HG03571 (cell line): ENCODE results near the gene KIF26A.
"Not testable (repeated sequence)": the region's sequence is repeated elsewhere in the genome, so short reads cannot be mapped to it uniquely, and the experiment has no call there.

Experiments used
- ATAC-seq: cut with Tn5 transposase; IDR thresholded peaks from one replicate; pipeline ENCODE4 v1.9.1; 2021; ENCODE audit not compliant: unreplicated experiment

KIF26A gene

GRCh38 chr14:104142946-104143470 is 4.6 kb downstream of the KIF26A start:
- ATAC-seq: no peak

- no peak for ATAC-seq
Measured at GRCh38 chr14:104143521-104144452, 5.4 kb downstream of the KIF26A start.

GRCh38 chr14:104144453-104144790 is 6.0 kb downstream of the KIF26A start:
- ATAC-seq: no peak

GRCh38 chr14:104144911-104145825 is 6.8 kb downstream of the KIF26A start:
- no peak for ATAC-seq

GRCh38 chr14:104145826-104146601 is 7.6 kb downstream of the KIF26A start:
- ATAC-seq: no peak

GRCh38 chr14:104146651-104147345 is 8.4 kb downstream of the KIF26A start:
- no peak for ATAC-seq

GRCh38 chr14:104147346-104148125 is 9.1 kb downstream of the KIF26A start:
- no peak for ATAC-seq

GRCh38 chr14:104148433-104149277 is 10.3 kb downstream of the KIF26A start:
- no peak for ATAC-seq

GRCh38 chr14:104149278-104149595 is 10.8 kb downstream of the KIF26A start:
- no peak for ATAC-seq

- no peak for ATAC-seq
Measured at GRCh38 chr14:104149617-104150135, 11.3 kb downstream of the KIF26A start.

GRCh38 chr14:104150136-104151025 is 12.0 kb downstream of the KIF26A start:
- ATAC-seq: no peak

GRCh38 chr14:104151026-104151381 is 12.6 kb downstream of the KIF26A start:
- ATAC-seq: no peak

GRCh38 chr14:104151566-104152245 is 13.3 kb downstream of the KIF26A start:
- no peak for ATAC-seq

GRCh38 chr14:104152246-104152575 is 13.8 kb downstream of the KIF26A start:
- no peak for ATAC-seq

- no peak for ATAC-seq
Measured at GRCh38 chr14:104152686-104153393, 14.5 kb downstream of the KIF26A start.

GRCh38 chr14:104153394-104153755 is 15.0 kb downstream of the KIF26A start:
- not testable (repeated sequence) for ATAC-seq

GRCh38 chr14:104154246-104154645 is 15.9 kb downstream of the KIF26A start:
- ATAC-seq: no peak
